HG03571 (cell line): Measurements from ENCODE around the gene SMNDC1.

Source experiments
- ATAC-seq: cut with Tn5 transposase; IDR thresholded peaks from one replicate; pipeline ENCODE4 v1.9.1; 2021; ENCODE audit not compliant: unreplicated experiment

The SMNDC1 gene

DNA sequence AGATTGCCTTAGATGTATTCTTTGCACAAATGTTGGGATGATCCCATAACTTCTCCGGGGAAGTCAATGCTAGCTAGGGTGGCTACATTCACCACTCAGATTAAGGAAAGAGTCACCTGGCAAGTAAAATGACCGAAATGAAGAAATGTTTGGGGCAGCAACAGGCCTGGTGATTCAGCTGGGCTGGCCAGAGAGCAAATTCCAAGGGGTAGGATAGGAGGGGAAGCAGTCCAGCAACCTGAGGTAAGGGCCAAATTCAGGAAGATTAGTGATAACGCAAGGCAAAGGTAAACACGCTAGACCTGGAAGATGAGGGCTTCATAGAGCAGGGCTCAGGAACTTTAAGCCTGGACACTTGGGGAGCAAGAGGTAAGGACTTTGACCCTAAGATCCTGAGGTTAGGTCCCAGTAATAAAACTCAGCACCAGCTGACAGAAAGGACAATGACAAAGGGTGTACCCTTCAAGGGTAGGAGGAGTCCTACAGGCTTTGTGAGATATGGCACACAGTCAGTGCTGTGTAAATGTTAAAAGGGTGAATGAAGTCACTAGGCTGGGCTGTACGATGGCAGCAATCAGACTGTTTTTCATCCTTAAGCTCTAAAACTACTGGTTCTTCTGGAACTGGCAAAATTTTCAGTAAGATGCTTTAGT, 22.7 kb upstream of the SMNDC1 start:
- no peak for ATAC-seq

- ATAC-seq: no peak
Observed at GRCh38 chr10:110326351-110327032, 21.8 kb upstream of the SMNDC1 start.

- peak; percentile 51 for ATAC-seq
Observed at GRCh38 chr10:110324805-110325280, 20.1 kb upstream of the SMNDC1 start.

DNA sequence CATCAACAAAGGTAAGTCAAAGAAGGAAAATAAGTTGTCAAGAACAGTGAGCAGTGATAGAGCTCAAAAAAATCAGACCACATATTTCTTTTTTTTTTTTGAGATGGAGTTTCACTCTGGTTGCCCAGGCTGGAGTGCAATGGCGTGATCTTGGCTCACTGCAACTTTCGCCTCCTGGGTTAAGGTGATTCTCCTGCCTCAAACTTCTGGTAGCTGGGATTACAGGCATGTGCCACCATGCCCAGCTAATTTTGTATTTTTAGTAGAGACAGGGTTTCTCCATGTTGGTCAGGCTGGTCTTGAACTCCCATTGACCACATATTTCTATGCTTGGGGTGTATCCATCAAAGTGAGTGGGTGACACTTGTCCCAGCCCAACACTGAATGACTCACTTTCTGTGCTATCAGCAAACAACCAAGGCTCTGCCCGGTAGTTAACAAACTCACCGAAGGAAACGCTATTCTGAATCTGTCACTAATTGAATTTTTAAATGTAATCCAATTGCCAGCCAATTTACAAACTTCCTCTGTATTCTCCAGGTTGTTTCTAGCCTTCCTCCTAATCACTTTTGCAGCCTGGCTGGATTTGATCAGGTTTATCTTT, 19.6 kb upstream of the SMNDC1 start:
- peak; percentile 47 for ATAC-seq

- no peak for ATAC-seq
Observed at GRCh38 chr10:110323503-110323902, 18.8 kb upstream of the SMNDC1 start.

GRCh38 chr10:110321869-110322620, 17.3 kb upstream of the SMNDC1 start:
- no peak for ATAC-seq

- no peak for ATAC-seq
Observed at GRCh38 chr10:110317866-110318850, 13.4 kb upstream of the SMNDC1 start.

- ATAC-seq: no peak
Observed at GRCh38 chr10:110313674-110314073, 9.0 kb upstream of the SMNDC1 start.

- ATAC-seq: no peak
Observed at GRCh38 chr10:110312206-110312605, 7.5 kb upstream of the SMNDC1 start.

GRCh38 chr10:110311357-110311949, 6.7 kb upstream of the SMNDC1 start:
- peak; percentile 65 for ATAC-seq

DNA sequence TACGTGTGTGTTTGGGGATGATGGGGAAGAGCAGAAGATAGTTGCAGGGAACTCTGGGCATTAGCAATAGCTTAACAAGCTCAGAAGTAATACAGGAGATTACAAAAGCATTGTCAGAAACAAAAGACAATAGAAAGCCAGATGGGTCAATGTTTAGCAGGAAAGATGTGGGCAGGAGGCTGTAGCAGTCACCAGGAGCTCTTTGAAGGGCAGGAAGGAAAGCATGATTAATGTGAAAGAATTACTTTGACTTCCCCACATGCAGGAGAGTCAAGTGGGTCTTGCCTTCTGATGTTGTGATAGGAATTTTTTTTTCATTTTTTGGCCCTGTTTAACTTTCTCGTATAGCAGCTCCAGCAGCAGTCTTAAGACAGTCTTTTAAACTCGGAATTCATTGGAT, 6.0 kb upstream of the SMNDC1 start:
- ATAC-seq: no peak

DNA sequence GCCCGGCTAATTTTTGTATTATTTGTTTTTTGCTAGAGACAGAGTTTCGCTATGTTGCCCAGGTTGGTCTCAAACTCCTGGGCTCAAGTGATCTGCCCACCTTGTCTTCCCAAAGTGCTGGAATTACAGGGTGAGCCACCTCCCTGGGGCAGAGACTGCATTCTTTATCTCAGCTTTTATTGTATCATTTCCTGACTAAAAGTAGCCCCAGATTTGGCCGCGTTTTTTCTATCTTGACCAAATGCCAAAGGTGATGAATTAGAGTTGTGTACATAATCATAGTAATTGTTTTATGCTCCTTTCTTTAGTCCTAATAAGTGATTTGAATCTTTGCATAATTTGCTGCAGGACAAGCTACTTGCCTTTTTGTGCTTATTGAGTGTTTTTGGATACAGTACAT, 3.1 kb upstream of the SMNDC1 start:
- ATAC-seq: no peak

- ATAC-seq: no peak
Observed at GRCh38 chr10:110306452-110306768, 1.7 kb upstream of the SMNDC1 start.

DNA sequence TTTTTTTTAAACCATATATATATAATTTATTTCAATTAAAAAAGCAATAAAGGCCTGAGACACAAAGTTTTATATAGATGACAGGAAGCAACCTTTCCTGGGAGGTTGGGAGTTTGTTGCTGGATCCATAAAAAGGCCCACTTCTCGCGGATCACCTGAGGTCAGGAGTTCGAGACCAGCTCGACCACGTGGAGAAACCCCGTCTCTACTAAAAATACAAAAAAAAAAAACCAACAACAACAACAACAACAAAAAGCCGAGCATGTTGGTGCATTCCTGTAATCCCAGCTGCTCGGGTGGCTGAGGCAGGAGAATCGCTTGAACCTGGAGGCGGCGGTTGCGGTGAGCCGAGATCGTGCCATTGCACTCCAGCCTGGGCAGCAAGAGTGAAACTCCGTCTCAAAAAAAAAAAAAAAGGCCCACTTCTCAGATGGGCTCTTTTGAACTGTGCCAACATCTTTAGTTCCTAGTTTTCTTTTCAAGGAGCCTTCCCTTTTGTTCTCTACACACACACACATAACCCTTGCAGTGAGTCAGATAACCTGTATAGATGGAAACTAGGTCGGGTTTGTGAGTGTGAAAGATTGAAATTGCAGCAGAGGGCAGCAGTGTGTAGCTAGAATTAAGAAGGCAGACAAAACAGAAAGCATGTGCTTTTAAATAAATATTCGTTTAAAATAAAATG, 1.2 kb upstream of the SMNDC1 start:
- no peak for ATAC-seq

GRCh38 chr10:110304394-110304779, 333 bp downstream of the SMNDC1 start:
- ATAC-seq: peak; percentile 40

GRCh38 chr10:110303681-110304080, 1.0 kb downstream of the SMNDC1 start:
- ATAC-seq: no peak

- no peak for ATAC-seq
Observed at GRCh38 chr10:110300486-110300986, 4.2 kb downstream of the SMNDC1 start.

DNA sequence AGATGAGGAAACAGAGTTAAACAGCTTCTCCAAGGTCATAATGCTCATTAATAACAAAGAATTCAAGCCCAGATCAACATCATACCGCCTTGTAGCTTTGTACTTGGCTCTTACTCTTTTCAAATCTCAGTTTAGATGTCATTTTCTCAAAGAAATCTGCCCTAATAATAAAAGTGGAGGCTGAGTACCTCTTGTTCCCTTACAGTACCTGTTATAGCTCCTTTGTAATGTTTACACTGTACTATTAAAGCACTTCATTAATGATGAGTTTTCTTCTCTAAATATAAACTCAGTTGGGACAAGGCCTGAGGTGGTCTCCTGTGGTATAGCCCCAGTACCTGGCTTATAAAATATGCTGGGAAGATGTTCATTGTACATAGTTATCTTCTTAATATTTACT, 7.8 kb downstream of the SMNDC1 start:
- no peak for ATAC-seq

- no peak for ATAC-seq
Observed at GRCh38 chr10:110286841-110287240, 17.9 kb downstream of the SMNDC1 start.
